Stimulated activated CD8-positive, alpha-beta memory T cell treated with anti-CD3 and anti-CD28 coated beads, Interleukin-7, amount 100 ng/mL, for 4 hours (primary cell): ENCODE data around the gene CTDSP2.
"Not testable (repeated sequence)": the region's sequence is repeated elsewhere in the genome, so short reads cannot be mapped to it uniquely, and the experiment has no call there.

ENCODE experiments used
- DNase-seq, 2 donors: peaks; one replicate each; pipeline ENCODE4 v3.0.0-alpha.2; 2020; ENCODE audit warnings: low read depth in 2 of 2

Gene CTDSP2

GRCh38 chr12:57835366-57836288 is 10.9 kb downstream of the CTDSP2 start:
- no peak for DNase-seq

- DNase-seq: no peak
Measured at GRCh38 chr12:57834086-57834876, 12.2 kb downstream of the CTDSP2 start.

- DNase-seq: no peak
Measured at GRCh38 chr12:57833672-57834071, 12.9 kb downstream of the CTDSP2 start.

GRCh38 chr12:57832966-57833365 is 13.6 kb downstream of the CTDSP2 start:
- DNase-seq: no peak

- no peak for DNase-seq
Measured at GRCh38 chr12:57830393-57830792, 16.1 kb downstream of the CTDSP2 start.

GRCh38 chr12:57829025-57829777 is 17.3 kb downstream of the CTDSP2 start:
- no peak for DNase-seq

GRCh38 chr12:57826966-57827365 is 19.6 kb downstream of the CTDSP2 start:
- DNase-seq: no peak

- DNase-seq: no peak
Measured at GRCh38 chr12:57826400-57826799, 20.1 kb downstream of the CTDSP2 start.

GRCh38 chr12:57825451-57825850 is 21.1 kb downstream of the CTDSP2 start:
- no peak for DNase-seq

GRCh38 chr12:57823908-57824640 is 22.5 kb downstream of the CTDSP2 start:
- no peak for DNase-seq

- no peak for DNase-seq
Measured at GRCh38 chr12:57823131-57823907, 23.2 kb downstream of the CTDSP2 start.

- DNase-seq: no peak
Measured at GRCh38 chr12:57822392-57823130, 24.0 kb downstream of the CTDSP2 start.

GRCh38 chr12:57821474-57822214 is 24.9 kb downstream of the CTDSP2 start:
- DNase-seq: no peak

- DNase-seq: not testable (repeated sequence)
Measured at GRCh38 chr12:57821015-57821414, 25.5 kb downstream of the CTDSP2 start.

GRCh38 chr12:57820119-57820518 is 26.4 kb downstream of the CTDSP2 start:
- not testable (repeated sequence) for DNase-seq

- DNase-seq: not testable (repeated sequence)
Measured at GRCh38 chr12:57817990-57818331, 28.6 kb downstream of the CTDSP2 start.

- no peak for DNase-seq
Measured at GRCh38 chr12:57817261-57817989, 29.1 kb downstream of the CTDSP2 start.

- DNase-seq: no peak
Measured at GRCh38 chr12:57816855-57817151, 29.7 kb downstream of the CTDSP2 start.
